GM19452 (cell line): ENCODE results near the gene SYP.
"Not testable (repeated sequence)": the region's sequence is repeated elsewhere in the genome, so short reads cannot be mapped to it uniquely, and the experiment has no call there.

ENCODE experiments used
- ATAC-seq: cut with Tn5 transposase; IDR thresholded peaks from one replicate; pipeline ENCODE4 v1.9.1; 2021; ENCODE audit not compliant: unreplicated experiment

Gene SYP

GRCh38 chrX:49142264-49142663, 57.7 kb downstream of the SYP start:
- ATAC-seq, result not testable (repeated sequence)

DNA sequence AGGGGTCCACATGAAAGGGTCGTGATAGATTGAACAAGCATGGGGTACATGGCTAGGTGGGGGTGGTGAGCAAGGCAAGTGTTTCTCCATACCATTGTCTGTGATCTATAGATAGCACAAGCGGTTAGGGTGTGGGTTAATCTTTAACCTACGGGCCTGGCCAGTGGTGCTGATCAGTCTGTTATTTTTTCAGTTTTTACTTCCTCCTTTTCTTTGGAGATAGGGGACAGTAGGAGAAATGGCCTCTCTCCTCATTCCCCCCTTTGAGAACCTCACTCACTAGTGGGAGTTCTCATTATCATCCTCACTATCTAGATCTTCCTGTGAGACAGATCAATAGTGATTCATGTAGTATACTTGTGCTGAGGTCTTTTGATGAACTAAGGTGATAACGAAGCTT, 60.3 kb downstream of the SYP start:
- no peak for ATAC-seq
